ENCODE measurements around the gene BMPER. TPM values are rescaled to one million over a fixed set of nuclear protein-coding genes. Genes with fewer than 3 reads are reported as not detected.

BMPER gene
- total and polyA plus RNA-seq, 2 of the 8 experiments (the other 6 are each of a cell fraction or from before 2014, with no cell fraction given), result 0.33 to 0.69 TPM

DNA sequence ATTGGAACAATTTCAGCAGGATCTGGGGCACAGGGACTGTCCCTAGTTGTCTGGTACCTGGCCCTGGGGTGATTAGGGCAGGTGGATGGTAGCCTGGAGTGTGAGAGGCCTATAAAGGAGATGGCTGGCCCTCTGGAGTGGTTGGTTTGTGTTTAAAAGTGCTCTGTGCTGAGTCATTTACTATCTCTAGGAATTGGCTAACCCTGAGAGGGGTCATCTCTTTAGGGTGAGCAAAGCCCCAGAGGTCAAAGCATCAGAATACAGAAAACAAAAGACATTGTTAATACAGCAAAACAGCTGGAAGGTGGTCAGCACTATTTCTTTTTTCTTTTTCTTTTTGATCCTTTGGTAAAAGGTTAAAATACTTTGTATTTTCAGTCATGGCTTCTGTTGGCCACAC lies 43.4 kb upstream of the BMPER start (continued):
- TF ChIP-seq SIX5 (IDR thresholded peaks at IDR 0.05; ENCODE audit: low read depth, low read length), result no peak
- TF ChIP-seq POU5F1 (IDR thresholded peaks at IDR 0.05; ENCODE audit: low read depth, low read length), result no peak

All from H1 (cell line).